CD4-positive, alpha-beta memory T cell (primary cell): ENCODE measurements around the gene TRAPPC2. TPM values are rescaled to one million over a fixed set of nuclear protein-coding genes. Genes with fewer than 3 reads are reported as not detected.

Source experiments
- CTCF ChIA-PET: fragments of 350-600 bp; sonication (Branson Sonifier 250); formaldehyde crosslinking; loops from one replicate; lab custom pipeline; 2021; ENCODE audit warnings: inconsistent platforms; ENCODE audit not compliant: partially characterized antibody; lab: Charles Lee
- POLR2A ChIA-PET: fragments of 350-600 bp; sonication (Branson Sonifier 250); formaldehyde crosslinking; loops from one replicate; lab custom pipeline; 2021; ENCODE audit not compliant: partially characterized antibody; lab: Charles Lee
- DNase-seq, 5 donors: peaks; one replicate each; pipeline versions ENCODE4 v3.0.0 to v3.0.0-alpha.2; 2020 to 2022; ENCODE audit warnings: mixed read lengths in 1 of 5
- H3K27ac ChIP-seq: one replicate; pipeline ENCODE4 v1.7.0; 2013; ENCODE audit warnings: low read depth, low read length
- H3K27me3 ChIP-seq: 2 replicates; pipeline ENCODE4 v1.7.0; 2013; ENCODE audit warnings: mild to moderate bottlenecking, low read length, moderate library complexity; ENCODE audit not compliant: insufficient read depth
- H3K36me3 ChIP-seq: 2 replicates; pipeline ENCODE4 v1.7.0; 2013; ENCODE audit warnings: mild to moderate bottlenecking, low read length, moderate library complexity; ENCODE audit not compliant: insufficient read depth
- H3K4me1 ChIP-seq: 2 replicates; pipeline ENCODE4 v1.7.0; 2013; ENCODE audit warnings: mild to moderate bottlenecking, low read length, moderate library complexity; ENCODE audit not compliant: insufficient read depth
- H3K4me3 ChIP-seq, 2 donors: one replicate each; pipeline ENCODE4 v1.7.0; 2013; ENCODE audit warnings: low read length in 2 of 2, mild to moderate bottlenecking in 1 of 2
- H3K9me3 ChIP-seq, 2 donors: one replicate each; pipeline ENCODE4 v1.7.0; 2013; ENCODE audit warnings: low read length in 2 of 2, control low read depth in 1 of 2; ENCODE audit not compliant: control insufficient read depth in 1 of 2
- H3K27ac Mint-ChIP-seq, 7 donors: one replicate each; pipeline ENCODE4 v1.8.0; 2020 to 2021; ENCODE audit warnings: mixed read lengths in 7 of 7, mild to moderate bottlenecking in 6 of 7, inconsistent platforms in 3 of 7, moderate library complexity in 3 of 7
- H3K27me3 Mint-ChIP-seq, 2 donors: one replicate each; pipeline ENCODE4 v1.8.0; 2020 to 2021; ENCODE audit warnings: mixed read lengths in 2 of 2
- H3K36me3 Mint-ChIP-seq, 2 donors: one replicate each; pipeline ENCODE4 v1.8.0; 2020 to 2021; ENCODE audit warnings: mixed read lengths in 2 of 2, inconsistent platforms in 1 of 2, mild to moderate bottlenecking in 1 of 2
- H3K4me1 Mint-ChIP-seq, 4 donors: one replicate each; pipeline ENCODE4 v1.8.0; 2020 to 2021; ENCODE audit warnings: mixed read lengths in 4 of 4, mild to moderate bottlenecking in 1 of 4
- H3K4me3 Mint-ChIP-seq, 8 donors: one replicate each; pipeline ENCODE4 v1.8.0; 2020 to 2021; ENCODE audit warnings: mixed read lengths in 8 of 8, mild to moderate bottlenecking in 7 of 8, moderate library complexity in 6 of 8, inconsistent platforms in 3 of 8
- H3K9me3 Mint-ChIP-seq, 8 donors: one replicate each; pipeline ENCODE4 v1.8.0; 2020 to 2021; ENCODE audit warnings: mixed read lengths in 8 of 8, mild to moderate bottlenecking in 5 of 8, inconsistent platforms in 3 of 8, moderate library complexity in 1 of 8
- intact Hi-C: fragments of 100-400 bp; cut with micrococcal nuclease; formaldehyde crosslinking; loops from one replicate; pipeline ENCODE4 v1.15.1; 2023
- polyA plus RNA-seq, 2 donors: library from polyadenylated mRNA; unstranded; fragments of 300-500 nt; fragmentation: Illumina TruSeq; gene quantifications; one replicate each; pipeline ENCODE4 v1.2.3, GENCODE V29; 2021
- total RNA-seq, 2 experiments: library from RNA; stranded (reverse); gene quantifications; one replicate each; pipeline ENCODE4 v1.2.3, GENCODE V29; 2021

Gene TRAPPC2
- total and polyA plus RNA-seq, 4 experiments from 2014 or later, result 33.1 to 45.9 (median 38.1) TPM

DNA sequence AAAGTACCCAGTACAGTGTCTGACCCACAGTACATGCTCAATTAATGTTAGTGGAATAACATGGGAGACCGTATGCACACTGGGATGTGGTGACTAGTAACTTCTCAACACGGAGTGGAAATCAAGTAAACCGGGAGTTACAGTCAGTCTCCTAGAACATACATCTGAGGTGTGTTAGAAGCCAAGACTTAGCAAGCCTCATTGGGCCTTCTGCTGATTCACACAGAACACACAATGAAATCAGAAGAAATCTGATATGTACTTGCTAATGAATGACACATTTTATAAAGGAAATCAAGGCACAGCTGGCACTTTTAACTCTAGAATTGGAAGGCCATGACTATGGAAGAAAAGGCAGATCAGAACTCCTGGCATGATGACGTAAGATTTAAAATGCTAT is 13.0 kb downstream of the TRAPPC2 start:
- Histone ChIP-seq H3K36me3 (peaks cover 4% of the 10 kb centered on the region), H3K4me1 (peaks cover 59% of the 10 kb centered on the region), H3K9me3 (no peaks in the 10 kb centered on the region), H3K27ac (no peak overlapping the region), H3K4me3 (no peak overlapping the region), H3K27me3 (no peaks in the 10 kb centered on the region)
- intact Hi-C loops, result no loop called here
- peaks cover 35 to 45% of the 10 kb centered on the region in 2 donors for H3K36me3 Mint-ChIP-seq
- H3K4me1 Mint-ChIP-seq, result peaks cover 29 to 85% (median 57%) of the 10 kb centered on the region in 4 donors
- peak overlapping the region in 4 of 7 donors; percentile 7 to 59 (median 31) for H3K27ac Mint-ChIP-seq
- ChIA-PET POLR2A (interaction anchor here (1.1 to 12.8 kb wide), 3 partner anchors 10 to 32 kb away, joined by 3 to 196 read pairs (median 6); partner anchors contain the start of genes OFD1, RAB9A and TRAPPC2), CTCF (interaction anchor here (0.7 to 1.4 kb wide), 2 partner anchors 16 to 25 kb away, joined by 3 to 6 read pairs; no protein-coding TSS in a partner anchor)
- no peaks in the 10 kb centered on the region for H3K27me3 Mint-ChIP-seq
- H3K4me3 Mint-ChIP-seq, result no peak overlapping the region
- no peak for DNase-seq
- peaks cover 0 to 4% (median under 1%) of the 10 kb centered on the region in 8 donors for H3K9me3 Mint-ChIP-seq

DNA sequence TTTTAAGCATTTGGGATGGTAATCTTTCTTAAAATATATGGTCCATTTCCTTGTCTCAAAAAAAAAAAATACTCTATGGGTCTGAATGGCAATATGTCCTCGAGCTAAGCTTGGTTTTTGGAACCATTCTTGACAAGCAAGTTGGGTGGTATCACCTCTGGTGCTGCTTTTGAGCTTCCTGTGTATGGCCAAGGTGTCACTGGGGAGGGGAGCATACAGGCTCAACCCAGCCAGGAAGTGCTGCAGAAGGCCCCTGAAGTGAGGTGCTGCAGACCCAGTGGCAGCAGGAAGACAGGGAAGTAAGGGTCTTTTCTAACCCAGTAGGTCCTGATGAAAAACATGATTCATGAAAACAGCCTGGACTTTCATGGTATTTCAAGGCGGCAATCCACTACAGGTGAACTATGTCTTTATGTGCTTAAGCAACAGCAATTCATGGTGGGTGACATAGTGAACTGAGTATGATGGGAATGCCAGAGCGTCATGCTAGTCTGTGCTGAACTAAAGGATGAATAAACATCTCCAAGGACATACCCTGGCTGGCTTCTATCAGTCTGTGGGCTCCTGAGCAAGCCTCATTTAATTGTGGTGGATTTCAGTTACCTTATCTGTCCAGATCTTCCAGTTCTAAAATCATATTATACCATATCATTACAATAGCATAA is 15.1 kb downstream of the TRAPPC2 start:
- Mint-ChIP-seq H3K9me3 (peaks cover 0 to 2% (median 0%) of the 10 kb centered on the region in 8 donors), H3K4me3 (peak overlapping the region in 4 of 8 donors; percentile 46 to 61 (median 50)), H3K27me3 (no peaks in the 10 kb centered on the region), H3K27ac (peak overlapping the region; percentile 49 to 88 (median 84)), H3K36me3 (peaks cover 34 to 49% of the 10 kb centered on the region in 2 donors), H3K4me1 (peaks cover 21 to 68% (median 43%) of the 10 kb centered on the region in 4 donors)
- peak in 2 of 5 donors; percentile 12 to 15 for DNase-seq
- Histone ChIP-seq H3K36me3 (peaks cover 4% of the 10 kb centered on the region), H3K27ac (peak overlapping the region; percentile 4), H3K9me3 (no peaks in the 10 kb centered on the region), H3K4me3 (no peak overlapping the region), H3K4me1 (peaks cover 52% of the 10 kb centered on the region), H3K27me3 (no peaks in the 10 kb centered on the region)
- intact Hi-C loops, result no loop called here
- CTCF ChIA-PET, result no interaction called here
- POLR2A ChIA-PET, result interaction anchor here (0.9 to 12.8 kb wide), 3 partner anchors 10 to 32 kb away, joined by 3 to 196 read pairs (median 3); partner anchors contain the start of genes OFD1 and TRAPPC2

DNA sequence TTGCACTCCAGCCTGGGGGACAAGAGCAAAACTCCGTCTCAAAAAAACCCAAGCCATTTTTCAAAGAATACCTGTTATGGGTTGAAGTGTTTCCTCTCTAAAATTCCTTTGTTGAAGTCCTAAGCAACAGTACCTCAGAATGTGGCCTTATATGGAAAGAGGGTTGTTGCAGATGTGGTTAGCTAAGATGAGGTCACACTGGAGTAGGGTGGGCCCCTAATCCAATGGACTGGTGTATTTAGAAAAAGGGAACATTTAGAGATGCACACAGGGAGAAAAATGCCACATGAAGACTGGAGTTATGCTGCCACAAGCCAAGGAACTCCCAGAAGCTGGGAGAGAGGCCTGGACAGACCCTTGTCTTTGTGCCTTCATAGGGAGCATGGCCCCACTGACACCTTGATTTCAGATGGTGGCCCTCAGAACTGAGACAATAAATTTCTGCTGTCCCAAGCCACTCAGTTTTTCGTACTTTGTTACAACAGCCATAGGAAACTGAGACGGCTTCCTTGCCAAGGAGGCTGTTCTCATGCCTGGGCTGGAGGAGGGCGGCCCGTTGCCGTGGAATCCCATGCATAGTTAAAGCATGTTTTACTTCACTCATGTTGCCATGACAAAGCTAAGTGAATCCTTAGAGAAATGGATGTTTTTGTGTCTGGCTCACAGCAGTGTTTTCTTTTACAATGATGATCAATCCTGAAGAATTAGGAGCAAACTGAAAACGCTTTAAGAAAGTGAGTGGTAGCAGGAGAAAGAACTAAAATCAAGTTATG is 16.5 kb downstream of the TRAPPC2 start:
- POLR2A ChIA-PET, result interaction anchor here (4.2 to 12.8 kb wide), 2 partner anchors 16 to 29 kb away, joined by 16 to 196 read pairs; partner anchors contain the start of genes OFD1, RAB9A and TRAPPC2
- no peaks in the 10 kb centered on the region for H3K27me3 ChIP-seq
- Mint-ChIP-seq H3K9me3 (peaks cover 0 to 2% (median 0%) of the 10 kb centered on the region in 8 donors), H3K4me1 (peaks cover 16 to 58% (median 35%) of the 10 kb centered on the region in 4 donors), H3K4me3 (peak overlapping the region in 1 of 8 donors; percentile 33), H3K27ac (peak overlapping the region in 5 of 7 donors; percentile 17 to 95 (median 73)), H3K27me3 (no peaks in the 10 kb centered on the region), H3K36me3 (peaks cover 26 to 39% of the 10 kb centered on the region in 2 donors)
- H3K9me3 ChIP-seq, result no peaks in the 10 kb centered on the region
- intact Hi-C loops, result no loop called here
- no peak for DNase-seq
- H3K27ac ChIP-seq, result no peak overlapping the region
- H3K4me3 ChIP-seq, result no peak overlapping the region
- CTCF ChIA-PET, result interaction anchor here (1.4 kb wide), 1 partner anchor 26 kb away, joined by 3 read pairs; no protein-coding TSS in a partner anchor
- peaks cover 43% of the 10 kb centered on the region for H3K4me1 ChIP-seq
- peaks cover 4% of the 10 kb centered on the region for H3K36me3 ChIP-seq

DNA sequence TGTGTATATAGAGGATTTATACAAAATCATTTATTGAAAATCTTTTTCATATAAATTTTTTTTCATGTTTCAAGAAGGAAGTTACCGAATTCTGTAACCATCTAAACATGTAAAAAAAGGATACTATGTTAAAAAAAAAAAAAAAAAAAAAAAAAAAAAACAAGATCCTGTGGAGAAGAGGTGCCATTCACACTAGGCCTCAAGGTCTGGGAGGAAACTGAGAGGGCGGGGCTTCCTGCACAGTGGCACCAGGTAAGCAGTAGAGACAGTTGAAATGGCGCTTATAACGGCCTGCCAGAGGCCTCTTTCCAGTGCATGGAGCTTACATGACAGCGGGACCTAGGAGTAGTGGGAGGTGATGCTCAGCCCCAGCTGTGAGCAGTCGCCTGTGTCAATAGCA is 17.5 kb downstream of the TRAPPC2 start:
- no peaks in the 10 kb centered on the region for H3K9me3 ChIP-seq
- peaks cover 29 to 44% of the 10 kb centered on the region in 2 donors for H3K36me3 Mint-ChIP-seq
- intact Hi-C loops, result no loop called here
- CTCF ChIA-PET, result interaction anchor here (1.4 kb wide), 1 partner anchor 25 kb away, joined by 3 read pairs; no protein-coding TSS in a partner anchor
- H3K27ac ChIP-seq, result no peak overlapping the region
- H3K4me1 ChIP-seq, result peaks cover 38% of the 10 kb centered on the region
- peak overlapping the region in 7 of 8 donors; percentile 12 to 77 (median 55) for H3K4me3 Mint-ChIP-seq
- peak; percentile 54 to 82 (median 65) for DNase-seq
- H3K27me3 ChIP-seq, result no peaks in the 10 kb centered on the region
- POLR2A ChIA-PET, result interaction anchor here (4.2 to 12.8 kb wide), 2 partner anchors 17 to 28 kb away, joined by 16 to 196 read pairs; partner anchors contain the start of genes OFD1, RAB9A and TRAPPC2
- H3K27ac Mint-ChIP-seq, result peak overlapping the region; percentile 73 to 95 (median 87)
- peaks cover 14 to 50% (median 31%) of the 10 kb centered on the region in 4 donors for H3K4me1 Mint-ChIP-seq
- peaks cover 0 to 2% (median 0%) of the 10 kb centered on the region in 8 donors for H3K9me3 Mint-ChIP-seq
- peaks cover 4% of the 10 kb centered on the region for H3K36me3 ChIP-seq
- no peaks in the 10 kb centered on the region for H3K27me3 Mint-ChIP-seq
- H3K4me3 ChIP-seq, result no peak overlapping the region

DNA sequence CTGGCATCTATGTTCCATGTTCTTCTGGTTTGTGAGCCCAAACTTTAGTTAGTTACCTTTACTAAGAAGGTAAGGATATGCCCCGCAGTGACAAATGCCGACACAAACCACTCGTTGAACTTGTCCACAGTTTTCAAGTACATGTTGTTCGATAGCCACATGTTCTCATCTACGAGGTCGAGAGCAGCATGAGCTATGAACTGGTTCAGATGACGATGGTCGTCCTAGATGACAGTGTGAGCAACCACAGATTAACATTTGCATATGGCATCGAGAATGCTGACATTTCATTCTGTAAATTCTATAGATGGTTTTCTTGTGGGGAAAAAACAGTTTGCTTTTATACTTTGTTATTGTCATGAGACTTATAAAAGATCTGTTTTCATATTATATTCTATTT is 18.0 kb downstream of the TRAPPC2 start:
- intact Hi-C loops, result no loop called here
- ChIA-PET CTCF (interaction anchor here (0.8 to 1.4 kb wide), 4 partner anchors 12 to 34 kb away, joined by 3 to 4 read pairs (median 3); partner anchors contain the start of genes OFD1 and TRAPPC2), POLR2A (interaction anchor here (1.6 to 12.8 kb wide), 3 partner anchors 9 to 28 kb away, joined by 7 to 196 read pairs (median 16); partner anchors contain the start of genes OFD1, RAB9A and TRAPPC2)
- Histone ChIP-seq H3K4me1 (peaks cover 38% of the 10 kb centered on the region), H3K36me3 (peaks cover 4% of the 10 kb centered on the region), H3K27me3 (no peaks in the 10 kb centered on the region), H3K9me3 (no peaks in the 10 kb centered on the region), H3K27ac (no peak overlapping the region), H3K4me3 (no peak overlapping the region)
- peaks cover 14 to 51% (median 31%) of the 10 kb centered on the region in 4 donors for H3K4me1 Mint-ChIP-seq
- peak in 4 of 5 donors; percentile 6 to 41 (median 24) for DNase-seq
- no peaks in the 10 kb centered on the region for H3K27me3 Mint-ChIP-seq
- peak overlapping the region in 2 of 8 donors; percentile 33 to 35 for H3K4me3 Mint-ChIP-seq
- peaks cover 0 to 2% (median 0%) of the 10 kb centered on the region in 8 donors for H3K9me3 Mint-ChIP-seq
- peaks cover 34 to 48% of the 10 kb centered on the region in 2 donors for H3K36me3 Mint-ChIP-seq
- peak overlapping the region; percentile 43 to 90 (median 82) for H3K27ac Mint-ChIP-seq

DNA sequence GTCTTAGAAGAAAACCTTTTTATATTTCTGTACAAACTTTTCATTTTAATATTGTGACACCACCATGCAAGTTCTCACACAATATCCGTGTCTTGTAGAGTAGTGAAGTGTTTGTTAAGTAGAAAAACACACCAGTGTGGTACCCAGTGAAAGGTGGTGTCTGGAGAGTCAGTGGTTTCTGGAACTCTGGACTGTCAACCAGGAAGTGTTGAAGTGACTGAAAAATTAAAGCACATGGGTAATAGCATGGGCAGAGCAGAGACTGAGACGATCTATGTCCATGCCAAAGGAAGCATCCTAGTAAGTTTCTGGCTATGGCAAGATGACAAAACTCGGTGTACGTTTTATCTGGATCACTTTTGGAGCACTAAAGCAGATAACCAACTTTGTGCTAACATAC is 23.3 kb downstream of the TRAPPC2 start:
- H3K4me3 ChIP-seq, result no peak overlapping the region
- Mint-ChIP-seq H3K9me3 (no peaks in the 10 kb centered on the region), H3K36me3 (peaks cover 32 to 40% of the 10 kb centered on the region in 2 donors), H3K4me1 (peaks cover 2 to 8% (median 7%) of the 10 kb centered on the region in 4 donors), H3K27ac (peak overlapping the region in 2 of 7 donors; percentile 65 to 74), H3K27me3 (no peaks in the 10 kb centered on the region), H3K4me3 (no peak overlapping the region)
- H3K27me3 ChIP-seq, result no peaks in the 10 kb centered on the region
- no peaks in the 10 kb centered on the region for H3K9me3 ChIP-seq
- no peaks in the 10 kb centered on the region for H3K36me3 ChIP-seq
- CTCF ChIA-PET, result no interaction called here
- H3K4me1 ChIP-seq, result peaks cover 3% of the 10 kb centered on the region
- intact Hi-C loops, result no loop called here
- POLR2A ChIA-PET, result interaction anchor here (1.3 to 1.4 kb wide), 2 partner anchors 11 to 24 kb away, joined by 4 to 6 read pairs; no protein-coding TSS in a partner anchor
- no peak overlapping the region for H3K27ac ChIP-seq
- no peak for DNase-seq
